ENCODE data around the gene NUAK1.

The NUAK1 gene

GRCh38 chr12:106138633-106139421 lies at the start of gene NUAK1:
TSS of gene NUAK1 (minus strand) at chr12:106138954. CDS start at chr12:106138653, 301 bp downstream.
- peak; percentile 54 for DNase-seq (ENCODE audit: low spot score)
- TF ChIP-seq CTCF (IDR thresholded peaks at IDR 0.05; ENCODE audit: extremely low read depth, missing control alignments) = no peak

GRCh38 chr12:106188256-106188655 lies 49.5 kb upstream of the NUAK1 start:
- TF ChIP-seq CTCF (IDR thresholded peaks at IDR 0.05; ENCODE audit: extremely low read depth, missing control alignments) = no peak

GRCh38 chr12:106187842-106188241 lies 49.1 kb upstream of the NUAK1 start:
- no peak for TF ChIP-seq CTCF (IDR thresholded peaks at IDR 0.05; ENCODE audit: extremely low read depth, missing control alignments)
- DNase-seq (ENCODE audit: low spot score) = no peak

More at GRCh38 chr12:106188256-106188655, 49.5 kb upstream of the NUAK1 start:
- no peak for DNase-seq (ENCODE audit: low spot score)

- DNase-seq (ENCODE audit: low spot score) = no peak
- no peak for TF ChIP-seq CTCF (IDR thresholded peaks at IDR 0.05; ENCODE audit: extremely low read depth, missing control alignments)
Observed at GRCh38 chr12:106187155-106187789, 48.5 kb upstream of the NUAK1 start.

- TF ChIP-seq CTCF (IDR thresholded peaks at IDR 0.05; ENCODE audit: extremely low read depth, missing control alignments) = no peak
- DNase-seq (ENCODE audit: low spot score) = no peak
Observed at GRCh38 chr12:106183735-106184134, 45.0 kb upstream of the NUAK1 start.

GRCh38 chr12:106181401-106182114 lies 42.8 kb upstream of the NUAK1 start:
- no peak for TF ChIP-seq CTCF (IDR thresholded peaks at IDR 0.05; ENCODE audit: extremely low read depth, missing control alignments)
- no peak for DNase-seq (ENCODE audit: low spot score)

- DNase-seq (ENCODE audit: low spot score) = no peak
- no peak for TF ChIP-seq CTCF (IDR thresholded peaks at IDR 0.05; ENCODE audit: extremely low read depth, missing control alignments)
Observed at GRCh38 chr12:106179086-106179485, 40.3 kb upstream of the NUAK1 start.
